Gastrocnemius medialis (tissue), 4 donors: Measurements from ENCODE around the gene PDE6C. TPM values are rescaled to one million over a fixed set of nuclear protein-coding genes. Genes with fewer than 3 reads are reported as not detected.

Source experiments
- ATAC-seq, 2 donors: fragments of 150-250 bp; one replicate each; pipeline ENCODE4 v1.9.1; 2016
- DNase-seq, 2 donors: peaks; one replicate each; pipeline ENCODE4 v3.0.0-alpha.2; 2019
- H3K27ac ChIP-seq, 4 donors: fragments of 200-600 bp; sonication (generic); 1 replicate in 1 of 4; 2 replicates in 3 of 4; pipeline ENCODE4 v1.5.1; 2016 to 2018; ENCODE audit warnings: mild to moderate bottlenecking in 2 of 4, moderate library complexity in 1 of 4
- H3K27me3 ChIP-seq, 3 donors: fragments of 200-600 bp; sonication (generic) in 2 of 3; 1 replicate in 1 of 3; 2 replicates in 2 of 3; pipeline versions ENCODE4 v1.5.1 to v1.6.0; 2016 to 2019; ENCODE audit warnings: mild to moderate bottlenecking in 1 of 3, moderate library complexity in 1 of 3
- H3K36me3 ChIP-seq, 2 donors: fragments of 200-600 bp; sonication (generic) in 1 of 2; one replicate each; pipeline ENCODE4 v1.5.1; 2017 to 2018
- H3K4me1 ChIP-seq, 2 donors: fragments of 200-600 bp; sonication (generic) in 1 of 2; one replicate each; pipeline ENCODE4 v1.5.1; 2016 to 2017; ENCODE audit warnings: mild to moderate bottlenecking in 2 of 2
- H3K4me3 ChIP-seq, 4 donors: fragments of 200-600 bp; sonication (generic) in 3 of 4; 1 replicate in 1 of 4; 2 replicates in 3 of 4; pipeline ENCODE4 v1.5.1; 2016 to 2019; ENCODE audit warnings: mild to moderate bottlenecking in 2 of 4
- H3K9me3 ChIP-seq, 3 donors: fragments of 200-600 bp; sonication (generic) in 2 of 3; 1 replicate in 1 of 3; 2 replicates in 2 of 3; pipeline ENCODE4 v1.5.1; 2016 to 2019
- CTCF ChIP-seq, 5 experiments: fragments of 450-650 bp in 3 of 5; fragments of 200-600 bp in 2 of 5; sonication (generic) in 2 of 5; IDR thresholded peaks in 4 of 5; conservative IDR thresholded peaks in 1 of 5; 1 replicate in 4 of 5; 2 replicates in 1 of 5; pipeline ENCODE4 v1.5.1; 2016 to 2019; ENCODE audit warnings: antibody characterized with exemption in 5 of 5, mild to moderate bottlenecking in 3 of 5, moderate library complexity in 3 of 5
- POLR2A ChIP-seq, 2 donors: fragments of 450-650 bp; IDR thresholded peaks; one replicate each; pipeline ENCODE4 v1.6.1; 2017; ENCODE audit warnings: antibody characterized with exemption in 2 of 2, mild to moderate bottlenecking in 2 of 2, moderate library complexity in 2 of 2
- in situ Hi-C, 4 donors: fragments of 200-750 bp; cut with MboI; loops; one replicate each; pipeline versions ENCODE4 v1.15.0 to v1.8.0; 2017; ENCODE audit warnings: low sequenced_read_pairs in 4 of 4
- intact Hi-C: fragments of 100-400 bp; cut with DNase I; formaldehyde crosslinking; loops from one replicate; pipeline ENCODE4 v1.15.1; 2023; ENCODE audit warnings: low total_unique reads
- total RNA-seq, 4 donors: library from RNA; depleted of rRNA; stranded (reverse); fragments of >200 nt; gene quantifications; one replicate each; pipeline versions ENCODE4 v1.1.0 to v1.2.3, GENCODE V29; 2016

PDE6C gene
- total RNA-seq, 4 donors from 2014 or later = not detected

DNA sequence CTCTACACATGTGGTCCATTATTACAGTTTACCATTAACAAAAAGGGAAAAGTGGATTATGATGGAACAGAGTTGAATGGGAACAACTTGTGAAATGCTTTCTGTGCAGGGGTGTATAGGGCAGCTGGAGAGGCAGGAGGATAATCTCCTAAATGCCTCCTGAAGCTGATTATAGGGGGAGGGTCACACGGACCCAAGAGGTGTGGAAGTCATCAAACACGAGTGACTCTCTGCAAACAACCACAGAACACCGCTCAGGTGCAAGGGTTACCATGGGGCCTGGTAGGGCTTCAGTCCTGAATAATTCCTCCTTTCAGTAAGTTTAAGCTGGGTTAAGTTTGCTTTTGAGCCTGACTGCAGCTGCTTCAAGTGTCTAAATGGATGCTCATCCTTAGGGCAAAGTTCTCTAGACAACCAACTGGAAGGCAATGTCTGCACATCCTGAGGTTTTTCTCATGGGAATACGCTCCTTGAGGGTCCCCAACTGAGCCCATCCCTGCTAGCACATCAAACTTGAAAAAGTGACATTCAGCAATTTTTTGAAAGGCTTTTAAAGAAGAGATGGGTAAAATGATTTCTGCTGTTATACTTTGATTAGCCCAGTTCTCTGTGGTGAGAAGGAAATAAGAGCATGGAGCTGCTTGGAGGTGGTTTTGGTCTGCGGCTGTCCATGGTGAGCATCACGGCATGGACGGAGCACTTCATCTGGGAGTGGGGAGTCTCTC is 1.9 kb downstream of the PDE6C start:
- intact Hi-C loops = no loop called here
- in situ Hi-C loops = no loop called here
- no peaks in the 10 kb centered on the region for H3K9me3 ChIP-seq
- TF ChIP-seq POLR2A (IDR thresholded peaks at IDR 0.05) = no peak
- TF ChIP-seq CTCF (IDR thresholded peaks at IDR 0.05 in 4 of 5, conservative IDR thresholded peaks at IDR 0.05 in 1 of 5) = no peak
- H3K36me3 ChIP-seq = no peaks in the 10 kb centered on the region
- no peak for DNase-seq
- H3K4me3 ChIP-seq = no peak overlapping the region
- ATAC-seq = no peak
- H3K4me1 ChIP-seq = no peaks in the 10 kb centered on the region
- H3K27ac ChIP-seq = no peak overlapping the region
- H3K27me3 ChIP-seq = no peaks in the 10 kb centered on the region

GRCh38 chr10:93615576-93616235 is 3.4 kb downstream of the PDE6C start:
- ATAC-seq = no peak
- Histone ChIP-seq H3K4me1 (no peaks in the 10 kb centered on the region), H3K9me3 (no peaks in the 10 kb centered on the region), H3K36me3 (no peaks in the 10 kb centered on the region), H3K4me3 (no peak overlapping the region), H3K27me3 (no peaks in the 10 kb centered on the region), H3K27ac (no peak overlapping the region)
- intact Hi-C loops (no loop called here), in situ Hi-C loops (no loop called here)
- DNase-seq = no peak
- TF ChIP-seq POLR2A (IDR thresholded peaks at IDR 0.05) = no peak
- TF ChIP-seq CTCF (IDR thresholded peaks at IDR 0.05 in 4 of 5, conservative IDR thresholded peaks at IDR 0.05 in 1 of 5) = no peak

- H3K27ac ChIP-seq = no peak overlapping the region
- H3K4me3 ChIP-seq = no peak overlapping the region
- ATAC-seq (no peak), DNase-seq (no peak)
- H3K27me3 ChIP-seq = no peaks in the 10 kb centered on the region
- intact Hi-C loops (no loop called here), in situ Hi-C loops (no loop called here)
- no peaks in the 10 kb centered on the region for H3K4me1 ChIP-seq
- no peaks in the 10 kb centered on the region for H3K9me3 ChIP-seq
- no peaks in the 10 kb centered on the region for H3K36me3 ChIP-seq
- TF ChIP-seq CTCF (IDR thresholded peaks at IDR 0.05 in 4 of 5, conservative IDR thresholded peaks at IDR 0.05 in 1 of 5) (no peak), POLR2A (IDR thresholded peaks at IDR 0.05) (no peak)
Measured at GRCh38 chr10:93620925-93621324, 8.6 kb downstream of the PDE6C start.

- ATAC-seq (no peak), DNase-seq (no peak)
- H3K9me3 ChIP-seq = no peaks in the 10 kb centered on the region
- H3K4me1 ChIP-seq = no peaks in the 10 kb centered on the region
- no peaks in the 10 kb centered on the region for H3K36me3 ChIP-seq
- in situ Hi-C loops = no loop called here
- TF ChIP-seq POLR2A (IDR thresholded peaks at IDR 0.05) (no peak), CTCF (IDR thresholded peaks at IDR 0.05 in 4 of 5, conservative IDR thresholded peaks at IDR 0.05 in 1 of 5) (no peak)
- no peak overlapping the region for H3K4me3 ChIP-seq
- no peak overlapping the region for H3K27ac ChIP-seq
- intact Hi-C loops = no loop called here
- H3K27me3 ChIP-seq = no peaks in the 10 kb centered on the region
Measured at GRCh38 chr10:93622942-93623341, 10.6 kb downstream of the PDE6C start.
